Left ventricle myocardium inferior (tissue), 1 donor: ENCODE results near the gene CRYGS. TPM values are rescaled to one million over a fixed set of nuclear protein-coding genes. Genes with fewer than 3 reads are reported as not detected.
"Not testable (repeated sequence)": the region's sequence is repeated elsewhere in the genome, so short reads cannot be mapped to it uniquely, and the experiment has no call there.

Experiments
- DNase-seq: peaks from one replicate; pipeline ENCODE4 v3.0.0-alpha.2; 2020
- H3K27ac ChIP-seq: fragments of 200-600 bp; replicated peaks from 2 replicates; pipeline ENCODE4 v1.8.0; 2021
- H3K27me3 ChIP-seq: fragments of 200-600 bp; 2 replicates; pipeline ENCODE4 v1.8.0; 2021; ENCODE audit warnings: low read depth
- H3K36me3 ChIP-seq: fragments of 200-600 bp; 2 replicates; pipeline ENCODE4 v1.8.0; 2021
- H3K4me1 ChIP-seq: fragments of 200-600 bp; 2 replicates; pipeline ENCODE4 v1.8.0; 2021
- H3K4me3 ChIP-seq: fragments of 200-600 bp; 2 replicates; pipeline ENCODE4 v1.8.0; 2021; ENCODE audit warnings: mild to moderate bottlenecking, moderate library complexity
- H3K9me3 ChIP-seq: fragments of 200-600 bp; replicated peaks from 2 replicates; pipeline ENCODE4 v1.8.0; 2021
- intact Hi-C: fragments of 100-400 bp; cut with micrococcal nuclease; formaldehyde crosslinking; loops from one replicate; pipeline ENCODE4 v1.11.0; 2022
- total RNA-seq: library from RNA; stranded (reverse); fragmentation: NEBNext Ultra II Directional; extraction: Animal tissue kit (Norgen Biotek cat#: 25700); gene quantifications from one replicate; pipeline ENCODE4 v1.2.1, GENCODE V29; 2021
- TF ChIP-seq, protein P1 (sequence below): fragments of 200-600 bp; IDR thresholded peaks from 2 replicates; pipeline ENCODE4 v1.8.0; 2021; ENCODE audit warnings: antibody characterized with exemption, mild to moderate bottlenecking, borderline replicate concordance
- donor health status: DM: no; HTN: yes; CAD: no; lungs with severe emphysema.

Gene CRYGS
- total RNA-seq, 1 donor from 2014 or later, result 1.6 TPM

DNA sequence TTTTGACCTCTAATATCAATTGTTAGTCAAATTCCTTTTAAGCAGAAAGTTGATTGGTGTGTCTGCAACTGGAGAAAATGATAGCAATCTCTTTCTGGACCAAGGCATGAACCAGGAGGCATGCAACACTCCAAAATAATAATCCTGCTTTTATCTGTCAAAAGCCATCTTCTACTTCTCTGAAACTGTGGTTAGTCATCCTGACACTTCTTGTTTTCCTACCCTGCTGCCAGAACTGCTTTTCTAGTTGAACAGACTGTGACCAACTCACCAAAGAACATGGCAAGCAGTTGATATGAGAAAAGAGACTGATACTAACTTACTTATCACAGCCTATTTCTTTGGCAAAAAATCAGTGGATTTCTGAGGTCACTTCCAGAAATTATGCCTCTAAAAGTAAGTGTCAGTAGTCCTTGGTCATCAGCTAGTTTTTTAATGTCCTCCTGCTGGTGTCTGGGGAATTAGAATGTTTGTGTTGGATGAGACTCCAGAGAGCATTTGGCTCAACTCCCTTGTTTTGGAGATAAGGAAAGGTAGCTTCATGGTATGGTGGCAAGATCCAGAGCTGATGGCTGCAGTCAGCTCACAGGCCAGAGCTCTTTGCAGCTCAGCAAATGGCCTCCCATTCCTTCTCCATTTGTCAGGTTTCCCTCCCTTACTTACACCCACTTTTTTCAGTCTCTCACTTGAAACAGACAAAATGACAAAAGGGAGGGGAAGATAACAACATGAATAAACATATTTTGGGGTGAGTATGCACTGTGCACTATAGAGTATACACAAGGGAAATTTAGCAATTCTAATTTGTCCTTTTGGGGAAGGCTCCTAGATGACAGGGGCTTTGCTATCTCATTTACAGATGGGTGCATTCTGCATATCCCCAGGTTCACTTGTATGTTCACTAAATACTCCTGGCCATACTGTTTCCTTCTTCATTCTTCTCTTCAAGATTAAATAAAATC is 7.0 kb downstream of the CRYGS start:
- H3K27me3 ChIP-seq, result no peaks in the 10 kb centered on the region
- TF ChIP-seq, protein P1, sequence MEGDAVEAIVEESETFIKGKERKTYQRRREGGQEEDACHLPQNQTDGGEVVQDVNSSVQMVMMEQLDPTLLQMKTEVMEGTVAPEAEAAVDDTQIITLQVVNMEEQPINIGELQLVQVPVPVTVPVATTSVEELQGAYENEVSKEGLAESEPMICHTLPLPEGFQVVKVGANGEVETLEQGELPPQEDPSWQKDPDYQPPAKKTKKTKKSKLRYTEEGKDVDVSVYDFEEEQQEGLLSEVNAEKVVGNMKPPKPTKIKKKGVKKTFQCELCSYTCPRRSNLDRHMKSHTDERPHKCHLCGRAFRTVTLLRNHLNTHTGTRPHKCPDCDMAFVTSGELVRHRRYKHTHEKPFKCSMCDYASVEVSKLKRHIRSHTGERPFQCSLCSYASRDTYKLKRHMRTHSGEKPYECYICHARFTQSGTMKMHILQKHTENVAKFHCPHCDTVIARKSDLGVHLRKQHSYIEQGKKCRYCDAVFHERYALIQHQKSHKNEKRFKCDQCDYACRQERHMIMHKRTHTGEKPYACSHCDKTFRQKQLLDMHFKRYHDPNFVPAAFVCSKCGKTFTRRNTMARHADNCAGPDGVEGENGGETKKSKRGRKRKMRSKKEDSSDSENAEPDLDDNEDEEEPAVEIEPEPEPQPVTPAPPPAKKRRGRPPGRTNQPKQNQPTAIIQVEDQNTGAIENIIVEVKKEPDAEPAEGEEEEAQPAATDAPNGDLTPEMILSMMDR, result no peak
- intact Hi-C loops, result no loop called here
- no peak for DNase-seq
- H3K36me3 ChIP-seq, result no peaks in the 10 kb centered on the region
- no peaks in the 10 kb centered on the region for H3K9me3 ChIP-seq
- peaks cover 20% of the 10 kb centered on the region for H3K4me1 ChIP-seq
- no peak overlapping the region for H3K27ac ChIP-seq
- no peak overlapping the region for H3K4me3 ChIP-seq

DNA sequence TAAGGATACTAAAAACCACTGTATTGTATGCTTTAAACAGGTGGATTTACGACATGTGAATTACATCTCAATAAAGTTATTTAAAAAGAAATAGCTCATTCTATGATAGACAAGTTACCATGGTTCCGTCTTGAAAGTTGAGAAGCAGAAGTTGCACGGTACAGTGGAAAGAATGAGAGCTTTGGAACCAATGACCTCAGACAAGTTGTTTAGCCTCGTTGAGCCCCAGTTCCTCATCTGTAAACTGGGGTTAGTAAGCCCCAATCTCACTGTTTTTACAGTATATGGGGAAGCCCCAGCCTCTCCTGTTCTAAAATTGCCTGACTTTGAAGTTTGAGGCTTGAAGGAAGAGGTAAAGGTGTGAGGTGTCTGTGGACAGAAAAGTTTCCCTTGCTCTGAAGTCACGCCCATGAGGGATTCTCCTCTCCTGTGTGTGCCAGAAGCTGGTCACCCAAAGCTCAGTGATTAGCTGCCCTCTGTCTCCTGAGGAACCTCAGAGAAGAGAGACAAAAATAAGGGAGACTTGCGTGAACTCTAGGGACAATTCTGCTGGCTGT is 10.0 kb downstream of the CRYGS start:
- Histone ChIP-seq H3K27ac (no peak overlapping the region), H3K27me3 (no peaks in the 10 kb centered on the region), H3K36me3 (no peaks in the 10 kb centered on the region), H3K9me3 (no peaks in the 10 kb centered on the region), H3K4me1 (peaks cover 11% of the 10 kb centered on the region), H3K4me3 (no peak overlapping the region)
- TF ChIP-seq, protein P1, result no peak
- DNase-seq, result no peak
- intact Hi-C loops, result no loop called here

DNA sequence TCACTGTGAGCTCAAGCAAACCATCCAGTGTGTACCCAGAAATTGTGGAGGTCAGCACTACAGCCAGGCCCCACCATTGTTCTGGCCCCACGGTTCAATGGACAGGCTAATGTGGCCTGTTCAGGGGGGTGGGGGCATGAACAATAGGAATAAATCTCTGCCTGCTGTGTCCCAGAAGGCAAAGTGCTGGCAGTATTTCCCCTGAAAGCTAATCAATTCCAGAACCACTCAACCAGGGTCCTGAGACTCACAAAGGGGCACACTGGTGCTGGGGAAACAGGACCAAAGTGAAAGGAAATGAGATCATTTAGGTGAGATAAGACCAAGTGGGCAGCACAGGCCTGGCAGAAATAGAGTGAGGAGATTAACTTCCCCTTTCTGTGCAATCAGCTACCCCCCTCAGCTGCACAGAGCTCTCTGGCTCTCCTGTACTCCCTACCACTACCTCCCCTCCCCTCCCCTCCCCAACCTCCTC is 11.5 kb downstream of the CRYGS start:
- DNase-seq, result no peak
- H3K36me3 ChIP-seq, result no peaks in the 10 kb centered on the region
- TF ChIP-seq, protein P1, result no peak
- H3K9me3 ChIP-seq, result no peaks in the 10 kb centered on the region
- H3K27ac ChIP-seq, result no peak overlapping the region
- no peak overlapping the region for H3K4me3 ChIP-seq
- peaks cover 11% of the 10 kb centered on the region for H3K4me1 ChIP-seq
- H3K27me3 ChIP-seq, result no peaks in the 10 kb centered on the region
- intact Hi-C loops, result no loop called here

- H3K9me3 ChIP-seq, H3K27me3 ChIP-seq, H3K36me3 ChIP-seq, H3K27ac ChIP-seq, H3K4me1 ChIP-seq, intact Hi-C loops, DNase-seq, H3K4me3 ChIP-seq: not testable (repeated sequence)
Observed at GRCh38 chr3:186531694-186532093, 12.5 kb downstream of the CRYGS start.

DNA sequence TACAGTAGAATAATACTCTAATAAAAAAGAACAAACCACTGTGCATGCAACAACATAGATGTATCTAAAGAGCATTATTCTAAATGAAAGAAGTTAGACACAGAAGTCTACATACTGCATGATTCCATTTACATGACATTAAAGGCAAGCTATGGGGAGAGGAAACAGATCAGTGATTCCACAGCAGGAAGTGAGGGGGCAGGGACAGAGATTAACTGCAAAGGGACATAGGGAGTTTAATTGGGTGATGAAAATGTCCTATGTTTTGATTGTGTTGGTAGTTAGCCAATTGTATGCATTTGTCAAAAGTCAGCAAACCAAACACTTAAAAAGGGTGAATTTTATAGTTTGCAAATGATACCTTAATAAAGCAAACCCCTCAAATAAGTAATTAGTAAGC is 13.8 kb downstream of the CRYGS start:
- TF ChIP-seq, protein P1, result no peak
- Histone ChIP-seq H3K27me3 (no peaks in the 10 kb centered on the region), H3K27ac (no peak overlapping the region), H3K36me3 (no peaks in the 10 kb centered on the region), H3K4me1 (no peaks in the 10 kb centered on the region), H3K9me3 (no peaks in the 10 kb centered on the region), H3K4me3 (no peak overlapping the region)
- DNase-seq, result no peak
- intact Hi-C loops, result no loop called here
